Fibroblast of villous mesenchyme (primary cell): ENCODE results near the gene ELOF1. TPM values are rescaled to one million over a fixed set of nuclear protein-coding genes. Genes with fewer than 3 reads are reported as not detected.

Experiments used
- DNase-seq: peaks from one replicate; pipeline ENCODE4 v3.0.0-alpha.2; 2010; ENCODE audit warnings: low read depth
- H3K4me3 ChIP-seq: 2 replicates; pipeline ENCODE4 v1.5.1; 2011; ENCODE audit warnings: low read depth, mild to moderate bottlenecking, low read length
- total RNA-seq: library from RNA; depleted of rRNA; stranded (reverse); fragments of >200 nt; gene quantifications from 2 replicates; pipeline ENCODE4 v1.2.3, GENCODE V29; 2012
- TF ChIP-seq, protein P1 (sequence below): IDR thresholded peaks from 2 replicates; pipeline ENCODE4 v1.5.1; 2012; ENCODE audit warnings: low read depth, mild to moderate bottlenecking, low read length; ENCODE audit not compliant: insufficient read depth

The ELOF1 gene
- total RNA-seq, 1 donor = 31.1 TPM

DNA sequence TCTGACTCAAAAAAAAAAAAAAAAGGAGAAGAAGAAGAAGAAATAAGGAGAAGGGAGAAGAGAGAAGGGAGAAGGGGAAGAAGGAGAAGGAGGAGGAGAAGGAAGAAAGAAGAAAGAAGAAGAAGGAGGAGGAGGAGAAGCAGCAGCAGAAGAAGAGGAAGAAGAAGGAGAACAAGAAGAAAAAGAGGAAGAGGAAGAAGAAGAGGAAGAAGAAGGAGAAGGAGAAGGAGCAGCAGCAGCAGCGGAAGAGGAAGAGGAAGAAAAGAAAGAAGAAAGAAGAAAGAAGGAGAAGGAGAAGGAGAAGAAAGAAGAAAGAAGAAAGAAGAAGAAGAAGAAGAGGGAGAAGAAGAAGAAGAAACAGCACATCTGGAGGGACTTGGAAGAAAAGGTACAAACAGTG lies 24.5 kb downstream of the ELOF1 start:
- TF ChIP-seq, protein P1, sequence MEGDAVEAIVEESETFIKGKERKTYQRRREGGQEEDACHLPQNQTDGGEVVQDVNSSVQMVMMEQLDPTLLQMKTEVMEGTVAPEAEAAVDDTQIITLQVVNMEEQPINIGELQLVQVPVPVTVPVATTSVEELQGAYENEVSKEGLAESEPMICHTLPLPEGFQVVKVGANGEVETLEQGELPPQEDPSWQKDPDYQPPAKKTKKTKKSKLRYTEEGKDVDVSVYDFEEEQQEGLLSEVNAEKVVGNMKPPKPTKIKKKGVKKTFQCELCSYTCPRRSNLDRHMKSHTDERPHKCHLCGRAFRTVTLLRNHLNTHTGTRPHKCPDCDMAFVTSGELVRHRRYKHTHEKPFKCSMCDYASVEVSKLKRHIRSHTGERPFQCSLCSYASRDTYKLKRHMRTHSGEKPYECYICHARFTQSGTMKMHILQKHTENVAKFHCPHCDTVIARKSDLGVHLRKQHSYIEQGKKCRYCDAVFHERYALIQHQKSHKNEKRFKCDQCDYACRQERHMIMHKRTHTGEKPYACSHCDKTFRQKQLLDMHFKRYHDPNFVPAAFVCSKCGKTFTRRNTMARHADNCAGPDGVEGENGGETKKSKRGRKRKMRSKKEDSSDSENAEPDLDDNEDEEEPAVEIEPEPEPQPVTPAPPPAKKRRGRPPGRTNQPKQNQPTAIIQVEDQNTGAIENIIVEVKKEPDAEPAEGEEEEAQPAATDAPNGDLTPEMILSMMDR = no peak
- H3K4me3 ChIP-seq = no peak overlapping the region
- no peak for DNase-seq

DNA sequence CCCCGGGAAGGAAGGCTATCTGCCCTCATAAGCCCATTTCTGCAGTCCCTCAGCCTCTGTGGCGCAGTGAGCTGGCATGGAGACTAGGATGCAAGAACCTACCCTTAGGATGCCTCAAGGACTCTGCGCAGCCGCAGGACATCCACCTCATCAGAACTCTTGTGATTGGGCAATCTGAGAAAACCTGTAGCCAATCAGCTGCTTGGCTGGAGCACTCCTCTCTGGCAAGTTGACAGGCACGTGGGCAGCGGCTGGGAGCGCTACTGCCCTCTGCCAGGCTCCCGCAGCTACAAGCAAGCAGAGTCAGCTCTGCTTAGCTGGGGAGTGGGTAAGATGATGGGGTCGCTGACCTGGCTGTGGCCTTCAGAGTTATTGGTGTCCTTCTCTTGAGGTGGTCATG lies 28.6 kb downstream of the ELOF1 start:
- no peak overlapping the region for H3K4me3 ChIP-seq
- TF ChIP-seq, protein P1 = peak; percentile 15
- peak; percentile 78 for DNase-seq

DNA sequence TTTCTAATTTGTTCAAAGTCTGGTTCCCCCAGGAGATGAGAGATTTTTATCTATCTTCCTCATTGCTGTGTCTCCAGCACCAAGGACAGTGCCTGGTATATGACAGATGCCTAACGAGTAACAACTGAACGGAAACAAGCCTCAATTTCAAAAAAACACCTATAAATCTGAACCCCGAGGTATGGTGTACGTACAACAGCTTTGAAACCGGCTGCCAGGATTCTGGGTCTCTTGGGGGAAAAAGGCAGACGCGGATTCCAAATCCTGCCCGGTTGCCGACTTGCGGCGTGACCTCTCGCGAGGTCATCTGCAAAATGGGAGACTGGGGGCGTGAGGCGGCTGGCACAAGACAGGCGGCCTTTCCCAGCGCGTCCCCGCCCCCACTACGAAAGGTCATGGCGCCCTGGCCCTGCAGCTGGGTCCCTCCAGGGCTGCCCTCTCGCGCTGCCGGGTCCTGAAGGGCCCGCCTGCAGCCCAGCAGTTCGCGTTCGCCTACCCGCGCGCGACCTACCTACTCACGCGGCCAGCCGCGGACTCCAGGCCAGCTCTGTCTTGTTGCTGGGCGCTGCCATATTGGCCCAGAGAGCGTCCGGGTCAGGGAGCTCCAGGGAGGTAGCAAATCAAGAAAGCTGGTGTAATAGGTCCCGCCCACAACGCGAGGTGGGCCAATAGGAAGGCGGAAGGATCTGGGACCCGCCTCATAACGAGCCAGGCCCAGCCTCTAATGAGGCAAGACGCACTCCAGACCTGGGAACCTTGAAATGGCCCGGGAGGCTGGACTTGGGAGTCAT lies 30.3 kb downstream of the ELOF1 start, which contains the start of gene ECSIT:
Gene ECSIT, minus strand, starts transcription at position 584 of the 791 bp plus-strand sequence. CDS start 9,964 bp downstream, outside the sequence.
- TF ChIP-seq, protein P1 = no peak
- DNase-seq = peak; percentile 99
- peak within 1 kb of the TSS; percentile 92 for H3K4me3 ChIP-seq

DNA sequence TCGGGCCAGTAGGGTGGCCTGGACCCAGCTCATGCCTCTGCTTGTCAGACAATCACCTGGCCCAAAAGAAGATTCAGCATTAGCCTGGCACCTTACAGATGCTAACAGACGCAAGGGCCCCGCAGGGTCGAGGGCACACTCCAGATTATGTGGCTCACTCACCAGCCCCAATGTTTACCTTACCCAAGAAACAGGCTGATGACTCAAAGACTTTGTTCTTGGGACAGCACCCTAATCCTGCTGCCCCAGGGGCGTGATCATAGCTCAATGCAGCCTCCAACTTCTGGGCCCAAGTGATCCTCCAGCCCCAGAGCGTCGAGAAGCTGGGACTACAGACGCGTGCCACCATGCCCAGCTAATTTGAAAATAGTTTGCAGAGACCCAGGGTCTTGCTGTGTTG lies 39.9 kb downstream of the ELOF1 start:
- TF ChIP-seq, protein P1 = no peak
- H3K4me3 ChIP-seq = no peak overlapping the region
- DNase-seq = no peak

DNA sequence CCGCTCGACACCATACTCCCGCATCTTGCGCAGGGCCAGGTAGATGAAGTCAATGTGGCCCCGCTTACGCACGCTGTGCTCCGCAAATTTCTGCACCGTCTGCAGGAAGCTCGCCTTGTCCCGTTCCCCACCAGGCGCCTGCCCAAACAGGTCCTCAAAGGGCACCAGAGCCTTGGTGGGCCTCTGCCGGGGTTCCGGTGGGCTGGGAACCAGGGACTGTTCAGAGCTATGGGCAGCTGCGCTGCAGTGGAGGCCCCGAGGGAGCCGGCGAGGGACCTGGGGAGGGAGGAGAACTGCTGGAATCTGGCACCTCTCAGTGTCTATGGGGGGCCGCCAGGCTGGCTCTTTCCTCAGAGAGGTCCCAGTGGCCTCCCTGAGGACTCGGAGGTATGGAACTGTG lies 45.1 kb downstream of the ELOF1 start:
- TF ChIP-seq, protein P1 = no peak
- no peak for DNase-seq
- no peak overlapping the region for H3K4me3 ChIP-seq

DNA sequence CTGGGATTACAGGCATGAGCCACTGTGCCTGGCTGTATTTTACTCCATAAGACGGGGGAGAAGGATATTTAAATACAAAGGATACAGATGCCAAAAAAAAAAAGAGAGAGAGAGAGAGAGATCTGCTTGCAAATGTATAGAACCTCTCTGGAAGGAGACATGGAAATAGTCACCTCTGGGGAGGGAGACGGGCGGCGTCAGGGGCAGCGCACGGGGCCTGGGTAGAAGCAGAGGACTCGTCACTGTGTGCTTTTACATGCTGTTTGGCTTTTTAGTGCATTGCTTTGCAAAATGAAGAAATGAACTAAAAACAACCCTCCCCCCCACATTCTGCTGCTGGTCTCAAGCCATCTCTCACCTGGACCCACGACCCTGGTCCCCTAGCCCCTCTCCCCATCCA lies 48.6 kb downstream of the ELOF1 start:
- H3K4me3 ChIP-seq = no peak overlapping the region
- DNase-seq = no peak
- TF ChIP-seq, protein P1 = no peak
